Measurements from ENCODE around the gene ATF6B.

DNA sequence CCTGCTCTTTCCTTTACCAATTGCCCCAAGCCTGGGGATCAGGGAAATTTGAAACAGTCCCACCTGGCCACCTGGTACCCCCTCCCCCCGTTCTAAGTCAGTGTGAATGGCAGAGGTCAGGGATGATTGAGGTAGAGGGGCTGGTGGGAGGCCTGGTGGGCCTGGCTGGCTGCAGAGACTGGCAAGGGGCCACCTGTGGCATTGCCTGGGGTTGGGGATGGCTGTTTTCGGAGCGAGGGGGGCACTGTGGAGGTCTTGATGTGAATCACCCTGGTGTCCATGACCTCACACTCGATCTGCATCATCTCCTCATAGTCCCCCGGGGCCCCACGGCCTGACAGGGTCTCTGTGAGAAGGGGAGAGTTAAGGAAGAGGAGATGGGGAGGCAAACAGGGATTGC lies 12.4 kb downstream of the ATF6B start:
- TF ChIP-seq CEBPB (IDR thresholded peaks at IDR 0.05; ENCODE audit: low read depth, low read length): no peak
- TF ChIP-seq HDAC2 (IDR thresholded peaks at IDR 0.05; ENCODE audit: borderline replicate concordance in 1 of 2, low read depth in 2 of 2, low read length in 2 of 2): no peak
- TF ChIP-seq RFX5 (IDR thresholded peaks at IDR 0.05; ENCODE audit: borderline replicate concordance, low read depth, low read length): no peak
- no peak for TF ChIP-seq BRCA1 (IDR thresholded peaks at IDR 0.05; ENCODE audit: low read depth, low read length)
- TF ChIP-seq USF2 (IDR thresholded peaks at IDR 0.05; ENCODE audit: low read length): no peak
- no peak for TF ChIP-seq POLR2A (IDR thresholded peaks at IDR 0.05; ENCODE audit: control extremely low read depth in 1 of 2, low read depth in 2 of 2, low read length in 2 of 2)
- no peak for TF ChIP-seq JUND (IDR thresholded peaks at IDR 0.05; ENCODE audit: low read length)
- TF ChIP-seq CTCF (IDR thresholded peaks at IDR 0.05; ENCODE audit: control extremely low read depth in 1 of 3, insufficient read depth in 1 of 3, low read depth in 1 of 3, low read length in 3 of 3): no peak
- TF ChIP-seq MAX (IDR thresholded peaks at IDR 0.05): no peak
- TF ChIP-seq TEAD4 (IDR thresholded peaks at IDR 0.05; ENCODE audit: low read depth, low read length): no peak

Measured in H1 (cell line).